Hepatocyte (in vitro differentiated cells): ENCODE data around the gene TMEM33.
"Not testable (repeated sequence)": the region's sequence is repeated elsewhere in the genome, so short reads cannot be mapped to it uniquely, and the experiment has no call there.

Experiments
- CTCF ChIP-seq: fragments of 200-600 bp; sonication (generic); IDR thresholded peaks from 2 replicates; pipeline ENCODE4 v1.5.1; 2016; ENCODE audit warnings: antibody characterized with exemption, mild to moderate bottlenecking; ENCODE audit not compliant: poor library complexity
- EZH2 ChIP-seq: fragments of 200-600 bp; sonication (generic); IDR thresholded peaks from 2 replicates; pipeline ENCODE4 v1.6.1; 2016; ENCODE audit warnings: antibody characterized with exemption, mild to moderate bottlenecking, borderline replicate concordance
- EZH2phosphoT487 ChIP-seq: fragments of 200-600 bp; sonication (generic); IDR thresholded peaks from one replicate; pipeline ENCODE4 v1.6.1; 2018; ENCODE audit warnings: antibody characterized with exemption, mild to moderate bottlenecking, low read depth, moderate library complexity; ENCODE audit not compliant: unreplicated experiment, severe bottlenecking

- not testable (repeated sequence) for TF ChIP-seq CTCF, EZH2phosphoT487, EZH2
These were observed 14.8 kb upstream of the TMEM33 start for GRCh38 chr4:41920416-41920815.
